Activated CD8-positive, alpha-beta memory T cell treated with anti-CD3 and anti-CD28 coated beads for 1 hour (primary cell): ENCODE results near the gene TCEAL1.
A peak's percentile ranks its signal among the peaks of the same experiment; 100 is the strongest.
"Not testable (repeated sequence)": the region's sequence is repeated elsewhere in the genome, so short reads cannot be mapped to it uniquely, and the experiment has no call there.

Source experiments
- DNase-seq, 2 donors: peaks; one replicate each; pipeline ENCODE4 v3.0.0-alpha.2; 2020; ENCODE audit warnings: low read depth in 1 of 2; ENCODE audit errors: extremely low read depth in 1 of 2

Gene TCEAL1, protein sequence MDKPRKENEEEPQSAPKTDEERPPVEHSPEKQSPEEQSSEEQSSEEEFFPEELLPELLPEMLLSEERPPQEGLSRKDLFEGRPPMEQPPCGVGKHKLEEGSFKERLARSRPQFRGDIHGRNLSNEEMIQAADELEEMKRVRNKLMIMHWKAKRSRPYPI

DNA sequence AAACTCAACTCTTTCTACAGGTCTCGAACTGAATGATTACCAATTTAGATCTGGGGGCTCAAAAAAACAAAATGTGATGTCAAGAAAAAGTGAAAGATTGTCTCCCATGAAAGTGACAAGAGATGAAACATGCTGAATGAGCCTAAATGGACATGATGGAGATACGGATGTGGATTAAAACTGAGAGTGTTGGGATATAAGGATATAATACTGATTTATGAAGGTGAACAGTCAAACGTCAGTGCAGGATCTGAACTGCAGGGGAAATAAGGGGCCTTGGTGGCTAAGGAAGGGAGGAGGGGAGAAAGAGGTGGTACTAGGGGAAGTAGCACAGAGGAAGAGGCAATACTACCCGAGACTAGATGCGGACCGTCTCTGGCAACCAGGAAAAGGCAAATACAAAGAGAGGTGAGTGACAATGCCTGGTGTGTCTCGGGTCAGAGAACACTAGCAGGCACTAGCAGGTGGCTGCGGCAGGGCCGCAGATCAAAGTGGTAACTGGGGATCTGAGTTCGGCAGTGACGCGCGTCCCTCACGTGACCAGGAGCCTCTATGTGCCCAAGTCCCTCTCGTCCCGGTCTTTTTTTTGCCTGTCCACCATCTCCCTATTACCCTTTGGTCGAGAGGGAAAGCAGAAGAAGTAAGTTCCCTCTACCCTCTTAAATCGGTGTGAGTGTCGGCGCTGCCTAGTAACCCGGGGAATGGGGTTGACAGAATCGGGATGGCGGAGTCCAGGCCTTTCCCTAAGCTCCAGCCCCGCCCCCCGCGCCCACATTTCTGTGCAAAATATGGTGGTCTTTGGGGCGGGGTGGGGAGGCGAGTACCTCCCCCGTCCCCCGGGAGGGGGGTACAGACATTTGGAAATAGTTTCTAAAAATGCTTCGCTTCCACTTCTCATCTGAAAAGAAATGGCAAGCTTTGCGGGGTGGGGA, at the start of gene TCEAL1:
Gene TCEAL1 (plus strand): TSS at position 590 of the 932 bp plus-strand sequence. CDS start 942 bp downstream, outside the sequence.
- DNase-seq: no peak

DNA sequence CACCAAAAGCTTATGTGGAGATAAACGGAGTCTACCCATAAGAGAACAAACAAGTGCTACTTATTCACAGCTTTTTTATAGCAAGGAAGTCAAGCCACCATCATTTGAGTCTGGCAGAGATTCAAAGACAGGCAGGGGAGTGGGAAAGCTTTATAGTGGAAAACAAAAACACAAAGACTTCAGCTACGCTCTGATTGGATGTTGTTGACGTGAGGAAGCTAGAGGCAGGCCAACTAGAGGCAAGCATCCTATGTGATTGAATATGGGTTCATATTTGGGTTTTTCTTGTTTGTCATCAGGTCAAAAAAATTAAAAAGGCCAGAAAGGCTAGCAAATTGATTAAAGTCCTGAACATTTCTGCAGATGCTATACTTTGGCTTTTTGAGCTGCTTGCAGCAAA, 44.2 kb upstream of the TCEAL1 start:
- no peak for DNase-seq

DNA sequence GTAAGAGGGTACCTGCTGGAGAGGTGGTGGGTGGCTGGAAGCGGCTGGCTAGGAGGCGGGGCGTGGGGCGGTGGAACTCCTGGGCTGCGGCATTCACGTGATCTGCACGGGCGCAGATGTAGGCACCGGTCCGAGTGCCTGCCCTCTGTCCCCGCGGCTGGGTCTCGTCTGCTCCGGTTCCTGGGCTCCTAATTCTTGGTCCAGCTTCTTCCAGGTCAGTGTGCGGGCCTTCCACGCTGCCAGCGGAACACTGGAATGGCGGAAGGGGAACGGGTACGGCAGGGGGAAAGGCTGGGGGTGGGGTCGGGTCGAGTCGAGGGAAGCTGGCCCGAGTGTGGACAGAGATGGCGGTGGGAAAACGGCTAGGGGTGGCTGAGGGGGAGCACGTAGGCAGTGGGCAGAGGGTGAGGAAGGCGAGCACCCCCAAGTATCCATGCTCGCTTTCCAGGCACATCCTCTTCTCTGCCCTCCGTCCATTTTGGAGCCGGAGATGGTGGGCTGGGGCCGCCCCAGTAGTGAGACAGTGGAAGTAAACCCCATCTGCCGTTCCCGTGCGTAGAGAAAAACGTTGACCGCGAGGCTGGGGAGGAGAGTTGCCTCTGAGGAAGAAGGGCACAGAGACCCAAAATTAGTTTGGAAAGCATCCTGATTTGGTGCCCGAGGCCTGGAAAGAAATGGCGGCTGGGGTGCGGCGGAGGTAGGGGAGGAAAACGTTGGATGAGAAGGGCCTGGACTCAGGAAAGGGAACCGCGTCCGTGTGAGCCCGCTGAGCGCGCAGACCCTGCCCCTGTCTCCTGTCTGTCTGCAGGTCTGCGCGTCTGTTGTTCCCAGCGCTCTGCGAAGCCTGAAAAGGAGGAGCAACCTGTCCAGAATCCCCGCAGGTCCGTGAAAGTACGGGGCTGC, 43.1 kb upstream of the TCEAL1 start, which contains the start of gene TCEAL4:
Gene TCEAL4 (plus strand): TSS at position 105 of the 903 bp plus-strand sequence. CDS start 1,161 bp downstream, outside the sequence.
- DNase-seq: no peak

DNA sequence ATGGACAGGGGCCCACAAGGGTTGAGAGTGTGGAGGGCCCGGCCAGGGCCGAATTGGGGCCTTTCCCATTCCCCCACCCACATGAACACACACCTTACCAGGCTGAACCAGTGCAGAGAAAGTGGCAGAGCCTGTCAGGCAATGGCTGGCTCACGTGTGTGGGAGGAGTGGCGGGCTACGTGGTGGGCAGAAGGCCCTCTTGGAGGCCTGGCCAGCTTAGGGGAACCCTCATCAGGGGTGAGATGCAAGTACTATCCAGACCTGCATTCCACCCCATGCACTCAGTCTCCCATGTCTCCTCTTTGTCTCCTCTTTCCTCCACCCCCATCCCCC, 42.5 kb upstream of the TCEAL1 start:
- DNase-seq: no peak

DNA sequence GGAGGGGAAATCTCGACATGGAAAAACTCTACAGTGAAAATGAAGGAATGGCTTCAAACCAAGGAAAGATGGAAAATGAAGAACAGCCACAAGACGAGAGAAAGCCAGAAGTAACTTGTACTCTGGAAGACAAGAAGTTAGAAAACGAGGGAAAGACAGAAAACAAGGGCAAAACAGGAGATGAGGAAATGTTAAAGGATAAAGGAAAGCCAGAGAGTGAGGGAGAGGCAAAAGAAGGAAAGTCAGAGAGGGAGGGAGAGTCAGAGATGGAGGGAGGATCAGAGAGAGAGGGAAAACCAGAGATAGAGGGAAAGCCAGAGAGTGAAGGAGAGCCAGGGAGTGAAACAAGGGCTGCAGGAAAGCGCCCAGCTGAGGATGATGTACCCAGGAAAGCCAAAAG, 42.1 kb upstream of the TCEAL1 start:
- DNase-seq: no peak

DNA sequence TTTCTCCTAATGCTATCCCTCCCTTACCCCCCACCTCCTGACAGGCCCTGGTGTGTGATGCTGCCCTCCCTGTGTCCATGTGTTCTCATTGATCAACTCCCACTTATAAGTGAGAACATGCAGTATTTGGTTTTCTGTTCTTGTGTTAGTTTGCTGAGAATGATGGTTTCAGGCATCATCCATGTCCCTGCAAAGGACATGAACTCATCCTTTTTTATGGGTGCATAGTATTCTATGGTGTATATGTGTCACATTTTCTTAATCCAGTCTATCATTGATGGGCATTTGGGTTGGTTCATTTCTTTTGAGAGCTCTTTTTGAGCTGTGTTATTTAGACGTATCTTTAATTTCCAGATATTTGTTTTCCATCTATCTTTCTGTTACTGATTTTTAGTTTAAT, 36.5 kb upstream of the TCEAL1 start:
- not testable (repeated sequence) for DNase-seq

DNA sequence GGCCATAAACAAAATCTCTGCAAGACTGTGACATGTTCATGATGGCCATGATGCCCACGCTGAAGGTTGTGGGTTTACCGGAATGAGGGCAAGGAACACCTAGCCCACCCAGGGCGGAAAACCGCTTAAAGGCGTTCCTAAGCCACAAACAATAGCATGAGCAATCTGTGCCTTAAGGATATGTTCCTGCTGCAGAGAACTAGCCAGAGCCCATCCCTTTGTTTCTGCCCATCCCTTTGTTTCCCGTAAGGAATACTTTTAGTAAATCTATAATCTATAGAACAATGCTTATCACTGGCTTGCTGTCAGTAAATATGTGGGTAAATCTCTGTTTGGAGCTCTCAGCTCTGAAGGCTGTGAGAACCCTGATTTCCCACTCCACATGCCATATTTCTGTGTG, 33.6 kb upstream of the TCEAL1 start:
- DNase-seq: not testable (repeated sequence)

DNA sequence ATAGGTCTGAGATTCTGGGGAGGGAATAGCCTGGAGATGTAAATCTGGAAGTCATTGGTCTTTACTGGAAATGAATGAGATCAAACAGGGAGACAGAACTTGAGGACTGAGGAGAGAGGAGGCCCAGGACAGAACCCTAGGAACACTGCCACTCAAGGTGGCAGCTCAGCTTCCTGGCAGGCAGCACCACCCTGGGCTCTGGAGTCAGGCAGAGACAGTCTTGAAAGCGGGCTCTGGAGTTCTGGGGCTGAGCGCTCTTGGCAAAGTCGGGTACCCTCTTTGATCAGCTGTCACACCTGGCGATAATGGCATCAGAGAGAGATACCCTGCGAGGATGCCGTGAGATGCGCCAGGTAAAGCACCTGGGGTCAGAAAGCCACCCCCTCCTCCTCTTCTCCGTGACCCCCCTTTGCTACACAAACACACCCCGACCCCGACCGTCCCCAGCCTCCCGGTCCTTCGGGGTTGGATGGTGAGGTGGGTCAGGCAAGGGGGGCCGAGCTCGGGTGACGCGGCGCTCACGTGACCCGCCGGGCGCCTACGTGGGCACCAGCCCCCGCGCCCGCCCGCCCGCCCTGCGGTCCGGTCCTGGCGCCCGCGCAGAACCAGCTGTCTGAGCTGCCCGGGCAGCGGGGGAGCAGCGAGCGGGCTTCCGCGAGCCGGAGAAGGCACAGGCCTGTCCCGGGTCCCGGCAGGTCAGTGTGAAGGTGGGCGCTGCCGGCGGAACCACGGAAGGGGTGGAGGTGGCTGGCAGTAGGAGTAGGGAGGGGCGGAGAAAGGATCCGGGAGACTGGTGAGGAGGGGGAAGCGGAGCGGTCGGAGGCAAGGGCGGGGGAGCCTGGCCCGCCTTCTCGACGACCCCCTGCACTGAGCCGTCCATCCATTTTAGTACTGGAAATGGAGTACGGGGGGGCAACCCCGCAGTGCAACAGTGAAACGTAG, 21.1 kb upstream of the TCEAL1 start, which contains the start of gene TCEAL3:
Gene TCEAL3 (plus strand): TSS at position 600 of the 942 bp plus-strand sequence. CDS start 1,102 bp downstream, outside the sequence.
- DNase-seq: peak in 1 of 2 donors; percentile 17

DNA sequence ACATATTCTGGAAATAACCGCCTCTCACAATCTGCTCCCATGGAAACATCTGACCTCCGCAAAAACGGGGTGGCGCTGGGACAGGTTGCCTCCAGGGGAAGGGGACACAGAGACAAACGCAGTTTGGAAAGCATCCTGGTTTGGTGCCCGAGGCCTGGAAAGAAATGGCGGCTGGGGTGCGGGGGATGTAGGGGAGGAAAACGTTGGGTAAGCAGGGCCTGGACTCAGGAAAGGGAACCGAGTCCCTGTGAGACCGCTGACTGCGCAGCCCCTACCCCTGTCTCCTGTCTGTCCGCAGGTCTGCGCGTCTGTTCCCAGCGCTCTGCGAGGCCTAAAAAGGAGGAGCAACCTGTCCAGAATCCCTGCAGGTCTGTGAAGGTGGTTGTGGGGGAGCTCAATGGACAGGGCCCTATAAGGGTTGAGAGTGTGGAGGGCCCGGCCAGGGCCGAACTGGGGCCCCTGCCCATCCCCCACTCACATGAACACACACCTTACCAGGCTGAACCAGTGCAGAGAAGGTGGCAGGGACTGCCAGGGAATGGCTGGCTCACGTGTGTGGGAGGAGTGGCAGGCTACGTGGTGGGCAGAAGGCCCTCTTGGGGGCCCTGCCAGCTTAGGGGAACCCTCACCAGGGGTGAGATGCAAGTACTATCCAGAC, 20.3 kb upstream of the TCEAL1 start:
- no peak for DNase-seq

DNA sequence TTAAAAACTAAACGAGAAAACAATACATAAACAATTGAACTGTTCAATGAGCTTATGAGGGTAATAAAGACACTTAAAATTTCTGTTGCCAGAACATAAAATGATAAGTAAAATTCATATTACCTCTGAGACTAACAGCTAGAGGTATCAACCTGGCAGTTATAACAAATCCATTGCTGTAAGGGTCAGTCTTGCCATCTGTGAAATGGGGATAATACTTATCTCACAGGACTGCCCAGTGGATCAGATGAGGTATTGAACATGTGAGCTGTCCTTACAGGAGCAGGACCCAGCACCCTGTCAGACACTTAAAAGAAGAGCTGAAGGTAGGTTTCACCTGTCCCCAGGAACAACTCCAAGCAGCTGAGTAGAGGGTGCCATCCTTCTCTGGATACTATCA, 18.5 kb upstream of the TCEAL1 start:
- no peak for DNase-seq

DNA sequence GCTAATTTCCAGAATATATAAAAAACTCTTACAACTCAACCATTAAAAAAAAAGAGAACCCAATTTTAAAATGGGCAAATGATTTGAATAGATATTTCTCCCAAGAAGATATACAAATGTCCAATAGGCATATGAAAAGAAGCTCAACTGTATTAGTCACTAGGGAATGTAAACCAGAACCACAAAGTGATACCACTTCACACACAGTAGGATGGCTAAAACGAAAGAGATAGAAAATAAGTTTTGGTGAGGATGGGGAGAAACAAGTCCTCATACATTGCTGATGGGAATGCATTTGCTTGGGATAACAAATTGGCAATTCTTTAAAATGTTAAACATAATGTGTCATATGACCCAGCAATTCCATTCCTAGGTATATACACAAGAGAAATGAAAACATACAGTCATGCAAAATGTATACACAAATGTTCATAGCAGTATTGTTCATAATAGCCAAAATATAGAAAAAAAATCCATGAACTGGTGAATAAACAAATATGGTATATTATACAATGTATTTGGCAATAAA, 15.3 kb upstream of the TCEAL1 start:
- DNase-seq: no peak

DNA sequence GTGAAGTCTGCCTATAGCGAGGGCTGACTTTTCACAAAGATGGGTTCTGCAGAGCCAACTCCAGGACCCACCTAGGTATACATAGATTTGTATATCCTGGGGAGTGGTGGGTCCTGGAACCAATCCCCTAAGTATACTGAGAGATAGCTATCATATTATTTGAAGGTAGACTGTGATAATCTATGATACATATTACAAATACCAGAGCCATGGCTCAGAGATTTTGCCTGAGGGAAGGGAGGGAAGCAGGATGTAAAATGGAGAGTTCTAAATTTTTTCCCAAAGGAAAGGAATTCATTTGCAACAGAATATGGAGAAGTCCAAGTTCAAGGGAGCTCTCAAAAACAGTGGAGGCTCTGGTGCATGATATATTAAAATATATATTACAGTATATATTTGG, 13.8 kb upstream of the TCEAL1 start:
- no peak for DNase-seq

DNA sequence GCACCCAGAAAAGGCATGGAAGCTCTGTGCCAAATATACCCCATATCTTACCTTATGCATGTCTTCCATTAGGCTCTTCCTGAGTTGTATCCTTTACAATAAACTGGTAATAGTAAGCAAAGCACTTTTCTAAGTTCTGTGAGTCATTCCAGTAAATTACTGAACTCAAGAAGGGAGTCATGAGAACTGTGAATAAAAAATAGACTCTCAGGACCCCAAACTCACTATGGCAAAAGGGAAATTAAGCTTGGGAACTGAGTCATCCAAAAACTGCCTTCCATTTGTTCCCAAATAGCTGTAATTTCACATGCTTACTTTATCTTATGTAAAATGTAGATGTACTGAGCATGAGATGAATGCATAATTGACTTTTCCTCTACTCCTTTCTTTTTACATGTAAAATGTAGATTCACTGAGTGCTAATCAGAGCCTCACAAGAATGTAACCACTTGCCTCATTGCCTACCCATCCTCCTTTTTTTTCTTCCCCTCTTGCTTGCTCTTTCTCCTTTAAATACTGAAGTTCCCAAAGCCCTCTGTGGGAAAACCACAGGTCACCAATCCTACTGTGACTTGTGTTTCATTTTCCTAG, 12.9 kb upstream of the TCEAL1 start:
- DNase-seq: no peak

DNA sequence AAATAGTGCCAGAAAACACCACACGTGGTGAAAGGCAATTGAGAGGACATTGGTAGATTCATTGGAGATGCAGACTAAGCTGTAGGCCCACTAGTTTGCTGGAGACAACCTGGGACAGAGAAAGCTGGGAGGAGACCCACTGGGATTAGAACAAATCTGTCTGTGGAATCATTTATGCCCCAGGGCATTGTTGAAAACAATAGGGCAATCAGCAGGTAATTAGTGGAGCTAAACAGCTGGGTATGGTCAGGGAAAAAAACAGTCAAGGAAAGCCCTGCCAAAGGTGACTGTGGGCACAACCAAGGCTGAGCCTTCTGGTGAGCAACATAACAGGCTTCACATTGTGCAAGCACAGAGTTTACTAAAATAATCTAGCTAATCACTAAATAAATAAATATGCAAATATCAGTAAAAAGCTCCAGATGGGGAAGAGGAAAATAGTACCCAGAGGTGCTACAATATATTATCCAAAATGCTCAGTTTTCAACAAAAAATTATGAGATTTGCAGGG, 12.0 kb upstream of the TCEAL1 start:
- DNase-seq: no peak

DNA sequence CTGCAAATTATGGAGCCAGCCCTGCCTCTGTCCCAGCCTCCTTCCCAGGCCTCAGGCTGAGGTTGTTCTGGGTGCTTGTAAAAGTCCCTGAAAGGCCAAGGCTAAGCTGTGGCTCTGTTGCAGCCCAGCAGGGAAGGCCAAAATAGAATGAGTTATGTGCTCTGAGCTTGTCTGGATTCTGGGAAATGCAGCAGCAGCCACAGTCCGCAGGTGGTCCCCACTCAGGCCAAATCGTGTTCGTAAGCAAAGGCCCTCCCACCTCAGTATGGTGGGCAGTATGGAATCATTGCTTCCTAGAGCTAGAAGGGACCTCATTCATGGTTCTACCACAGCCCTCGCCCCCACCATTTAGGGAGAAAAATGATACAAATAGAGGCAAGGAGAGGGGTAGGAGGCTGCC, 4.7 kb upstream of the TCEAL1 start:
- no peak for DNase-seq

DNA sequence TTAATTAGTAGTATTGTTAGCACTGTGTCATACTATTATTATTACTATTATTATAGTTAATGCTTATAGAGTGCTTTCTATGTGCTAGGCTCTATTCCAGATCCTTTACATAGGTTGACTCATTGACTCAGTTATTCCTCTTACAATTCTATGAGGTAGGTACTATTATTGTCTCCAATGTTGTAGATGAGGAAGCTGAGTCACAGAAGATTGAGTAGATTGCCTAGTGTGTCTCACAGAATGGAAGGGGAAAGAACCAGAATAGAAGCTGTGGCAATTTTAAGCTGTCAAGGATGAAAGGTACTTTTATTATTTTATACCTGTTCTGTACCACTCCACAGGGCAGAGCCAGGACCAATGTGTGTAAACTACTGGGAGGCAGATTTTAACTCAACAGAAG, 1.9 kb upstream of the TCEAL1 start:
- no peak for DNase-seq

DNA sequence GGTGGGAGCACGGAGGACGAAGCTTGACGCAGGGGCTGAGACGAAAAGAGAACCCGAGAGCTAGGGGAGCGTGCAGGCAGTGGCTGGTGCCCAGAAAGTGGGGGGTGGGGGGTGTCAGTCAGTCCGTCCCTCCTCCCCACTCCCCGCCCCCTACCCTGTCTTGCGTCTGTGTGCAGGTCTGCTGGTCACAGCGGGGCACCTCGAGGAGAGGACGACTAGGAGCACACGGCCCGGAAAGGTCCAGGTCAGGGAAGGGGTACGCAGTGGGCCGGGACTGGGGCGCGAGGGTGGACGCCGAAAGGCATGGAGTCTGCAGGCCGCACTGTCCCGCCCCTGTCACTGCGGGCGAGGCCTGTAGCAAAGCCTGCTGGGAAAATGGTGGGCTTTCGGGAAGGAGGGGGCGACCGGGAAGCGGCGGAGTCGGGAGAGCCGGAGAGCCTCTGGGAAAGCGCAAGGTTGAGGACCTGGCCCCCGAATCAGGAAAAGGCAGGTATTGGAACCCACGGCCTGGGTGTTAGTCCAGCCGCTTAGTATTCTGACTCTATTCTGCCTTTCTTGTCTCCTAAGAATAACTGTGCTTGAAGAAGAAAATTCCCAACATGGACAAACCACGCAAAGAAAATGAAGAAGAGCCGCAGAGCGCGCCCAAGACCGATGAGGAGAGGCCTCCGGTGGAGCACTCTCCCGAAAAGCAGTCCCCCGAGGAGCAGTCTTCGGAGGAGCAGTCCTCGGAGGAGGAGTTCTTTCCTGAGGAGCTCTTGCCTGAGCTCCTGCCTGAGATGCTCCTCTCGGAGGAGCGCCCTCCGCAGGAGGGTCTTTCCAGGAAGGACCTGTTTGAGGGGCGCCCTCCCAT, 769 bp downstream of the TCEAL1 start:
- no peak for DNase-seq

DNA sequence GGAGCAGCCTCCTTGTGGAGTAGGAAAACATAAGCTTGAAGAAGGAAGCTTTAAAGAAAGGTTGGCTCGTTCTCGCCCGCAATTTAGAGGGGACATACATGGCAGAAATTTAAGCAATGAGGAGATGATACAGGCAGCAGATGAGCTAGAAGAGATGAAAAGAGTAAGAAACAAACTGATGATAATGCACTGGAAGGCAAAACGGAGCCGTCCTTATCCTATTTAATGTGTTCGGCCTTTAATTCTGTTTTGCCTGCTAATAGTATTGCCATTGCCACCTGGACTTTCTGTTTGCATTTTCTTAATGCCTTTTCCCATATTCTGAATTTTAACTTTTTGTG, 1.4 kb downstream of the TCEAL1 start:
- DNase-seq: no peak
